PC-9 (cell line): ENCODE measurements around the gene VWA3B.

Experiments
- CTCF ChIP-seq: fragments of 200-600 bp; sonication (generic); conservative IDR thresholded peaks from 2 replicates; pipeline ENCODE4 v1.6.1; 2017; ENCODE audit warnings: mixed run types, antibody characterized with exemption, mild to moderate bottlenecking, moderate library complexity
- EZH2 ChIP-seq: fragments of 200-600 bp; sonication (generic); IDR thresholded peaks from 2 replicates; pipeline ENCODE4 v1.8.0; 2017; ENCODE audit warnings: antibody characterized with exemption, low read depth

- TF ChIP-seq CTCF (no peak), EZH2 (no peak)
Observed at GRCh38 chr2:98335271-98335670, 248.3 kb downstream of the VWA3B start.
